ENCODE data around the gene DUOX1.

DUOX1 gene

DNA sequence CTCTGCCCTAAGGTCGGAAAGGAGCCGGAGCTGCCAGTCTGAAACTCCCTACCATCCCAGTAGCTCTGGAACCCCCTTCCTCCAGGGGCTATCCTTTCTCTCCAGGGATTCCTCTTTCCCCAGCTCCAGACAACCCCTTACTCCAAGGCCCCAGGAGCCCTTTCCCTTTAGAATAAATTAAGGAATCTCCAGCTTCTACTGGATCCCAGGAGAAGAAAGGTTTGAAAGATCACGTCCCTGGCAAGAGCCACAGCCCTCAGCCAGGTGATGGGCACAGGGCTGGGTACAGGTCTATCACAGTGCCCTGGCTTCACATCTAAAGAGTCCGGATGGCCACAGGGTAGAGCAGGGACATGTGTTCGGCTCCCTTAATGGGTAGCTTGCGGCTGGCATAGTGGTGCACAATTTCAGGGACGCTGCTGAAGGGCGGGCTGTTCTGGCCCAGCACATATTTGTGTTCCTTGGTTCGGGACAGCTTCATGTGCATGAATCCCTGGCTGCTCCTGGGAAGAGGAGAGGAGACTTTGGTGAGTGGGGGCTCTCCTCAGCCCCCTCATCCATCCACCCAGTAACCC lies 37.9 kb downstream of the DUOX1 start:
- peak in 1 of 51 donors; percentile 39 for DNase-seq

DNA sequence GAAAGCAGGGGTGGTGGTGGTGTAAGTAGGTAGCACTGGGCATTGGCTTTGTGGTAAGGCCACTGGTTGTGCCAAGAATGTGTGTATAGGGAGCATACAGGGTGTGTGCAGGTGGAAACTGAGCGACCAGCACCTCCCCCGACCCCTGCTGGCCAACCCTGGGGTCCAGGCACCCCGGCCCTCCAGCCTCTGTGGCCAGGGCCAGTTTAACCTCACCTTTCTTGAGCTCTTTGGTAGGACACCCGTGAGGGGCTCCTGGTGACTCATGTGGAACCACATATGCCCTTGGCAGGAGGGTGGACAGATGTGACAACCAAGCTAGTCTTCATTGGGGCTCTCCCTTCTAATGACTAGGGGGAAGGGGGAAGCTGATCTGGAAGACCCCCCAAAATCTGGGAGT lies 38.5 kb downstream of the DUOX1 start:
- no peak for DNase-seq

DNA sequence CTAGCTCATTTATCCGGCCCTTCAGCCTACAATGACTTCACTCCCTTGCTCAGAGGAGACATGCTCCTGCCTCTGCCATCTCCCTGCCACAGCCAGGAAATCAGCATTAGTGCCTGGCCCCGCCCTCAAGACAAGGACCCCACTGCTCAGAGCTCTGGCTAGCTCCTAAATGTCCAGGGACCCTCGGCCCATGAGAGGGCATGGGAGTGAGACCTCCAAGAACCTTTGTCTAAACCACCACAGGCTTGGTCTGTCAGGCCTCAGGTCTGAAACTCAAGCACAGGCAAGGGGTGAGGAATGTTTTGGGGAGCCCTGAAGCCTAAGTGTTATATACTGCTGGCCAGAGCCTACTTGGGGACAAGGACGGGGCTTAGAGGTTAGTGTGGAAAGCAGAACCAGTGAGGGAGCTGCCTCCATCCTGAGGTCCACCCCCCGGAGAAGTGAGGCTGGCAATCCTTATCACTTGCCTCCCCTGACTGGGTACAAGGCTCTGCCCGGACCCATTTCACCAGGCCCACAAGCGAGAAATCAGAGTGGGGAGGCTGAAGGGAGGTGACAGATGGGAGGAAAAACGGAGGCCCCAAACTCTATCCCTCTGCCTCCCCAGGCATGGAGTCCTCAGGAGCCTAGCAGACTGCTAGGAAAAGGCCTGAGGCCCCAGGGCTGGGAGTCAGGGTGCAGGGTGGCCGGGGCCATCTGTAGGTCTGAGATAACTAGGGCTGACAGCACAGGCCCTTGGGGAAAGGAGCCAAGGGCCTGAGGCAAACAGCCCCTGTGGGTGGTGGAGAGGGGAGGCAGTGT lies 39.2 kb downstream of the DUOX1 start:
- DNase-seq: no peak

DNA sequence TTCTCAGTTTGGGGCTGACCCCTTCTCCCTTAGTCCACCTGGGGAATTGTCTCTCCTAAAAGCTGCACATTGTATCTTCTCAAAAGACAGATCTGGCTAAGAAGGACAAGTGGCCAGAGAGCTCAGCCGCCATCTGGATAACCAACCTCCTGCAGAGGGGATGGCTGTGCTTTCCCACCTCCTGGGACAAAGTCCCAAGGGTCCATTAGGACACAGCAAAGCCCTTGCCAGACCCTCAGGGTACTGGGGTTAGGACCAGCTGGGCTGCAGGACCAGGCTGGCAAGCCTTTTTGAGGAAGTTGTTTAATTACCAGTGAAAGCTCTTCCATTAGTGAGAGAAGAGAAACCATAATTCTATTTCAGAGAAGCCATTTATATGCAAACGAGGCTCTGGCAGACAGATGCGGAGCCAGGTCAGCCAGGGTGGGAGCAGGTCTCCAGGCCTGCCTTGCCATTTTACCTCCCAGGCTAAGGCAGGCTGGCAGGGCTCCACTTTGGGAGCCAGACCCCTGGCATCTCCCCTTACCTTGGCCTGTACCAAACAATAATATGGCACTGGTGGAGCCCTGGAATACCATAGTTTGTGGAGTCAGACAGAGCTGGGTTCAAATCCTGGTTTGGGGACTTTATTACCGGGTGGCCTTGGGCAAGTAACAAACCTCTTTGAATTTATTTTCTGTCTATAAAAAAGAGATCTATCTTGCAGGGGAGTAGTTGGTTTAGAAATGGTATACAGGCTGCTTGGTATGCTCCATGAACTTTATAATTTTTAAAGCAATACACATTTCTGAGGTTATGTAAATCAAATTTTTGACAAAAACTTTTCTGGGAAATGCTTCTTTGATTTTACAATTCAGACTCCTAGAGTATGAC lies 40.0 kb downstream of the DUOX1 start:
- DNase-seq: no peak

DNA sequence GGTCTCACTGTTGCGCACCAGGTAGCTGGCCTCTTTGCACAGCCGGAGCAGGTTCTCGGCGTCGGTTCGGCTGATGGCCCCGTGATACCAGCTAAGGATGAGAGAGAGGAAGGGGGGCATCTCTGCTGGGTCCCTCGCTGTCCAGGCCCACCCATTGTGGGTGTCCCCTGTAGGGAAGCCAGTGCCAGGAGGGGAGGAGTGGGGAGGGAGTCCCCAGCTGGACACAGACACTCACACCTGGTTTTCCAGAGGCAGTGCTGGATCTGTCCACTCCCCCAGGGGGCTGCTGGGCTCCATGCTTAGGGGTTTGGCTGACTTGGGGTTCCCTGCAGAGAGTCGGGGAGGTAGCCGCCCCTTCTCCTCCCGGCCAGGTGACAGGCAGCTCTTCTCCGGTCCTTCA lies 42.1 kb downstream of the DUOX1 start:
- DNase-seq: no peak

DNA sequence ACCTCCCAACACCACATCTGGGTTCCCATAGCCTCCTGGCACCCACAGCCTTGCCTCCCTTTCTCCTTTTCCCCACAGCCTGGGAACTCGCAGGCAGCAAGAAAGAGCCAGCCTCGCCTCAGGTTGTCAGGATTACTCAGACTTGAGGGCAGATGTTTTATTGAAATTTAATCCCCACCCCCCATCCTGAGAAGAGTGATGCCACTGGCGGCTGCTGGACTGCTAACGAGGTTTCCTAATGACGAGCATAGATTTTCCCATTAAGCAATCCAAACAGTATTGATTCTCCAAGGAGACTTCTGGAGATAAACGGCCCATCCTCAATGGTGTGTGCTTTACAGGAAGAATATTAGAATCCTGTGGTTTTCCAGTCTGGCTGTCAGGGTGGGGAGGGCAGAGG lies 44.3 kb downstream of the DUOX1 start:
- DNase-seq: no peak

DNA sequence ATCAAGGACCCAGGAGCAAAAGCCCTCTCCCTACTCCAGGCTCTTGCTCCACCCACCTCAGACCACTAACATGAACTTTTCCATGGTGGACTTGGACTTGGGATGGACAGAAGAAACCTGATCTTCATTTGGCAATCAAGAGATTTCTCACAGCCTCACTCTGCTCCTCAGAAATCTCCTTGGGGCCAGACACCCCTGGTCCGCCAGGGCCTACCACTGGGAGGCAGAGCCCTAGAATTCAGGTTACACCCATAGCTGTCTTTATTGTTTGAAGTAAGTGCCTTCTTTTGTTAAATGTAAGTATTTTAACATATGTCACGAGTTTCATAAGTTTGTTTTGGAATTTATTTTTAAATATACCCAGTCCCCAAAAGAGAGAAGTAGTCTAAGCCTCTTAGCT lies 44.8 kb downstream of the DUOX1 start:
- no peak for DNase-seq

DNA sequence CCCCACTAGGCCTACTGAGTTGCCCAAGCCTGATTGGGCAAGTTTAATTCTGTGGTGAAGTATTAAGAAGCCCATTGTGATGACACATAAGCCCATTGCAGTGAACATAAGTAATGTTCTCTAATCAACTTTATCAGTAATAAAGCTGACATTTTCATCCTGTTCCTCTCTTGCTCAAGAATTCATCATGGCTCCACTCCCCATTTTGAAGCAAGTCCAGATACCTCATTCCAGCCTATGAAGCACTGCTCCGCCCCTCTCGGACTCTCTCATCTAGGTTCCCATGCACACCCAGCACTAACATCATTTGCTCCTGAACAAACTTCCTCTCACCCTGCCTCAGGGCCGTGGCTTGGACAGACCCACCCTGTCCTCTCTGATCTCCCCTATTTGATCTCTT lies 47.5 kb downstream of the DUOX1 start:
- DNase-seq: no peak

DNA sequence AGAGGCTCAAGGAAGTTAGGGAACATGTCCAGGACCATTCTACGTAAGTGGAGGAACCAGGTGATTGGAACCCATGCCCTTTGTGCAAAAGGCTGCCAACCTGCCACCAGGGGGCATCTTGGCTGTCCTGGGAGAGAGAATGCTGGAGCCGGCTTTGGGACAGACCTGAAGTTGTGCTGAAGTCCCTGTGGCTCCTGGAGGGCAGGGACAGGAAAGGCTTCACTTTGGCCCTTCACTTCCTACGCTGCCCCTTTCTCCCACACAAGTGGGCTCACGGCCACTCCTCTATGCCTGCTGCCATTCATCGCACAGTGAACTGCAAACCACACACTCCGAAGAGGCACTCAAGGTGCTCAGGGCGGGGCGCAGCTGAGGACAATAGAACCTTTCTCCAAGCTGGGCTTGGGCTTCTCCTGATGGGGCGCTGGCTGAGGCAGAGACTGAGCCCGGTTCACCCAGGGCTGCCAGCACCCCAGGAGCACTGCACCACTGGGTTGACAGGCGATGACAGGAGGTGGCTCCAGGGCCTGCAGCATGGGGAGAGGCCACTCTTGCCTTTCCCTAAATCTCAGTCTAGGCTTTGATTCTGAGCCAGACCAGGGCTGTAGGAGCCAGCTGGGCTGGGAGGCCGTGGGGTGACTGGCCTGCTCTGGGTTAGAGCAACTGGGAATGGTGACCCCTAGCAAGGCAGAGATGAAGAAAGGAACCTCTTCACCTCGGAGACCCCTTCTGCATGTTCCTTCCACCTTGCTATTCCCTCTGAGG lies 49.6 kb downstream of the DUOX1 start:
- no peak for DNase-seq

DNA sequence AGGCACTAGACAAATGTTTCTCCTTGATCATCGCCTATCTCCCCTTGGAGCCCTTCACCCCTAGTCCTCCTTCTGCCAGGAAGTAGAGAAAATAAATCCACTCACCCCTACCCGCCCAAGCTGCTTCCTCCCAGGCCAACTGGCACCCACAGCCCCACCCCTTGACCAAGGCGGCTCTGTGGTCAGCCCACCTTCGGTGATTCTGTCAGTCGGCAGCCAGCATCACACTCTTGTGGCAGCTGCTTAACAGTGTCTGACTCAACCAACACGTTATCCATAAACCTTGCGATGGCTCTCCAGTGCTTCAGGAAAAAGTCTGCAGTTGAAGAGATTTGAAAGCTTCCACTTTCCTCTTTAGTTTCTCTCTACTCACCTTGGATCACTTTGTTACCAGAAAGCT lies 50.4 kb downstream of the DUOX1 start:
- DNase-seq: no peak

DNA sequence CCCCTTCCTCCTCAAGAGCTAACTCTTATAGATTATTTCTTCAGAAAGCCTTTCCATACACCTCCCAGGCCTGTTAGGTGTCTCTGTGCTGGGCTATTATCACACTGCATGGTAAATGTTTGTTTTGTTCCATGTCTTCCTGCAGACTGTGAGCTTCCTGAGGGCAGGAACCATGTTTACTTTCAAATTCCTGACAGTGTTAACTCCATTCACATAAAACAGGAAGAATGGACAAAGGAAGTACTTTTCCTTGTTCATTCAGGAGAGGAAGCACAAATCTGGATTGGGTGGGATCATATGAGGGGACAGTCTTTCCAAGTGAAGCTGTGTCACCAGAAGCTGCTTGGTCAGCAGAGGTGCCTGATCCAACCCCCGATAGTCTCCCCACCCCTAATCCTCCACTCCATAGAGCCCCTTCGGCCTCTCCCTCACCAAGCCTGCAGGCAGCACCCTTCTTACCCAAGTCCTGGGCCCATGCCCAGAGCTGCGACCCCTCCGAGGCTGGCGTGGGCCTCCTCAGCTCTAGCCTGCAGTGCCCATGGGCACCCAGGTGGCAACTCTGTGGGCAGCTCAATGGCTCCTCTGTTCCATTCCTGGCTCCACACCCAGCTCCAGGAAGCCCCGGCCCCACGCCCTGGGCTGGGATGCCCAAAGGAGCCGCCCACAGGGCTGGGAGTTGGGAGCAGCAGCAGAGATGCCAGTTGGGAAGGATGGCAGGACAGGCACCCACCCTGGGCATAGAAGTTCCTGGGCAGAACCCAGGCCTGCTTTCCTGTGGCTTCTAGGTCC lies 51.0 kb downstream of the DUOX1 start:
- no peak for DNase-seq

DNA sequence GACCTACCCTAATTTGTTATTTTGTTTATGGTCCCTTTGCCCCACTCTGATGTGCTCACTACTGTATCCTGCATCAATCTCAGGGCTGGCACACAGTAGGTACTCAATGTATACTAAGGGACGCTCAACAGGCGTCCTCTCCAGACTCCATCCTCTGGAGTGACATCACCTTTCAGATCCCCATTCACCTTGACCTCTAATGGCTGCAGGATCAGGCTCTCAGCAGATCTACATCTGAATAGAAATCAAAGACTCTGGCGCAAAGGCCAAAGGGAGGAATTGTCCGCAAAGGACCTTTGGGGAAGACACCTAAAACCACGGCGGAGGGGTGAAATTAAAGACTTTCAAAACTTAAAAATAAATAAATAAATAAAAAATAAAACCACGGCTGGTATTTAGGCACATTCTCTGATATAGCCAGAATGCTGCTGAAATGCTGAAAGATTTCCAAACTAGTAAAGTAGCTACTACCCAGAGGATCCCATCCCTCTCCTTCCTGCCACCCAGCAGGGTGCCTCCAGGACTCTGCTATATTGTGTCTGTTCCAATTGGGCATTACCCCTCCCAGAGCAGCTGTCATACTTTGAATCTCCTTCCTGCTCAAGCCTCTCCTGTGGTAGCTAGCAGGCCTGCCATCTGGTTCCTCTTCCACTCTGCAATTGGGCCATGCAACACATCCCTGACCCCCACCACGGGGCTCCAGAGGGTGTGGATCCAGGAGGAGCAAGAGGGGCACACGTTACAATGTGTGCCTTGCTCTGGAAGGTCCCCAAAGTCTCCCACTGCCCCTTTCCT lies 51.9 kb downstream of the DUOX1 start:
- no peak for DNase-seq

DNA sequence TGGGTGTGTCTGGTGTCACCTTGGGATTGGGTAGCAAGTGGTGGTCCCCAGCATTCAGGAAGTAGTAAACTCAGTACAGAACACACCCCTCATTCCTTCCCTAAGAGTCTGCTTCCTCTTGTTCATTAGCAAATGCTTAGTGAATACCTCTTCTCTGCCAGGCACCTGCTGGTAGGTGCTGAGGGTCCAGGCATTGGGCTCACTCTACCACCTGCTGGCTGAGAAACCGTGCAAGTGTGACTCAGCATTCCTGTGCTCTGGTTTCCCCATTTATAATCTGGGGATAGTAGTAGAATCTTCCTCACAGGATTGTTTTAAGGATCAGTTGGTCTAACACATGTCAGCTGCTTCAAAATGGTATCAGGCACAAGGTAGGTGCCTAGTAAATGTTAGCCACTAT lies 53.2 kb downstream of the DUOX1 start:
- DNase-seq: no peak

DNA sequence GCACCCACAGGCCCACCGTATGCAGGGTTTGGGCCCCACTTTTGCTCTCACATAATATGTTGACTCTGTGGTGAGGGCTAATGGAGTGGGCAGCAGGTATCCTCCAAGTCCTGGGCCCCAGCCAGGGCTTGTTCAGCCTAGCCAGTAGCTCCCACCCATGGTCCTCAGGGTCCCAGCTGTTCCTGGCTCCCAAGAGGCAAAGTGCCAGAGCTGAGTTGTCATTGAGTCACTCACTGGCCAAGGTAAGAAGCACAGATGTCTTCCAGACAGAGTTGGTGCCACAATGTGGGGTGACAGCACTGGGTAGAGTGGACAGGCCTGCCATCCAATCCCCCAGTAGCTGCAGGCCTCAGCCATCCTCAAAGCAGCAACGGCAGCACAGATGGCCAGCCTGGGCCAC lies 53.7 kb downstream of the DUOX1 start:
- DNase-seq: no peak

DNA sequence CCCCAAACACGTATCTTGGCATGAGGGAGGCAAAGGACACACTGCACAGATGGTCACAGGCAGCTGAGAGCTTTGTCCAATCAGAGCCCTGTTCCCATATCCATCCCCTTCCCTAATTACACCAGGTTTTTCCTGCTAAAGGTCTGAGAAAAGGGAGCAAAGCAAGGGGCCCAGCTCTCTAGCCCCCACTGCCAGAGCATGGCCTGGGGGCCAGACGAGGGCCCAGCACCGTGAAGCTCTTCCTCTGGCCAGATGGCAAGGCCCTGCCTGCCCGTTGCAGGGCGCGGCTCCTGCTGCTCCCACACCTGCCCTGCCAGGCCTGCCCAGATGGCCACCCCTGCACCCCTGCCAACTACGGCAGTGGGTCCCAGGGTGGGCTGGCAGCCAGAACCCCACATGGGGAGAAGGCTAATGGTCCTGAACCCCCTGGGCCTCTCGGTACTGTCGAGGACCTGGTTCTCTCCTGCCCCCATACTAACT lies 54.8 kb downstream of the DUOX1 start:
- no peak for DNase-seq

DNA sequence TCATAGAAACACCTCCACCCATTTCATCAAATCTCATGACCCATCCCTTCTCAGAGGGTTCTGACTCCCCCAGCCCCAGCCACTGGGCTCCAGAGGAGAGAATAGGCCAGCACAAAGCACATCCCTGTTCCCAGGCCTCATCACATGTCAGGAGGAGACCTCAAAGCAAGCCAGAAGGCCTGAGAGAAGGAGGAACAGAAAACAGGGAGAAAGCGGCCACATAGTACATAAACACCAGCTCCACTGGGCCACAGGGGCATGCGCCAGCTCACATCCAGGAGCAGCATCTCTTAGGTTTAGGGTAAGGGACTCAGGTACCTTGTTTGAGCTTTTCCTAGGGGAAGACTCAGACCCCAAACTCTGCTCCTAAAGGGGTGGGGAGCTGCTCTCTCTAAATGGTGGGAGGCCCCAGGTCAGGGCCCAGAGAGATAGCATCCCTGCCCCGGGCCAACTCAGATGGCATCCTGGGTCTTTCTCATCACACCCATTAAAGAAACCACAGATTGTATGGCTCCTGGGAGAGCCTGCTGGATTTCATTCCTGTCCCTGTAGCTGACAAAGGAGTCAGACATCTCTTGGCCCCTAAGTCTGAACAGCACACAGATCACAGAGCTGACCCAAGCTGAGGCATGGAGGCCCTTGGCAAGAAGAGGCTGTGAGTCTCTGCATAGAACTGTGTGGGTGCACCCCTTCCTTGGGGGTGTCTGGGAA lies 55.4 kb downstream of the DUOX1 start:
- no peak for DNase-seq

DNA sequence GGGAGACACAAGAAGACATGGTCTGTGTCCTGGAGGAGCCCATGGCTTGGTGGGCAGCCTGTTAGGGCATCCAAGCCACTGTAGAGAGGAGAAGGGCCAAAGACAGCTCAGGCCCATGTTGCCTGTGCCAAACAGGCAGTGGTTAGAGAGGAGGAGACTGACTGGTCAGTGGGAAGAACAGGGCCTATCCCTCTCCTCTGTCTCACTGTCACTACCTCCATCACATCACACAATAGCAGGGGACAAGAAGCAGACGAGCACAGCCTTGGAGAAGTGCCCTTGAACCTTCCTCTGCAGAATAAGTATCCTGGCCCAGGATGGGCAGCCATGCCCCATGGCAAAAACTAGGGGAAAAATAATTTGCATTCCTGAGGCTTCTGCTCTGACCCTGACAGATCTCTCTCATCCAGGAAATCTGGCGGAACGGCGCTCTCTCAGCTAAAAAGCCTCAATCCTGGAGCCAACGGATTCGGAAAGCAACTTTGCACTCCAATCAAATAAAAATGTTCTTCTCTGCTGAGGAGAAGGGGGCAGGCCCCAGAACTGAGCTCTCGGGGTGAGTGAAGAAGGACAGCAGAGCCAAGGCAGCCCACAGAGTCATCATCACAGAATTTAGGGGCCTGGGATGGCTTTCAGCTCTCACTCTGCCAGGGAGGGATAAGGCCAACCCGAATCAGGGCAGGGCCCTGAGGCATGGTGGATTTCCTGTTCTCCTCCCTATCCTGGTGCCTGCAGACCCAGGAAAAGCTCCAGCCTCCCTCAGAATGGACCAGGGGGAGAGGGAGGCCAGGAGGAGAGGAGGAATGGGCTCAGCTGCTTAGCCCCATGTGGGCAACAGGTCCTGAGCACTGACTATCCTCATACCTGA lies 56.3 kb downstream of the DUOX1 start:
- peak in 3 of 51 donors; percentile 30 to 31 (median 31) for DNase-seq
